SK-MEL-5 (cell line): ENCODE data around the gene USP7. TPM values are rescaled to one million over a fixed set of nuclear protein-coding genes. Genes with fewer than 3 reads are reported as not detected.
"Not testable (repeated sequence)": the region's sequence is repeated elsewhere in the genome, so short reads cannot be mapped to it uniquely, and the experiment has no call there.

ENCODE experiments used
- DNase-seq: peaks from one replicate; pipeline ENCODE4 v3.0.0-alpha.2; 2016; ENCODE audit warnings: low read depth, low spot score
- in situ Hi-C: cut with HindIII; loops from 2 replicates; pipeline ENCODE4 v1.10.0; 2016; ENCODE audit warnings: low sequenced_read_pairs, high pct_unique_total_duplicates, low pct_unique_long_range_greater_than_20kb
- total RNA-seq: library from RNA; depleted of rRNA; stranded (reverse); fragments of >200 nt; shearing (Covaris generic); gene quantifications from 2 replicates; pipeline ENCODE4 v1.2.3, GENCODE V29; 2014

Gene USP7
- total RNA-seq, 1 experiment from 2014 or later, result 22.0 TPM

DNA sequence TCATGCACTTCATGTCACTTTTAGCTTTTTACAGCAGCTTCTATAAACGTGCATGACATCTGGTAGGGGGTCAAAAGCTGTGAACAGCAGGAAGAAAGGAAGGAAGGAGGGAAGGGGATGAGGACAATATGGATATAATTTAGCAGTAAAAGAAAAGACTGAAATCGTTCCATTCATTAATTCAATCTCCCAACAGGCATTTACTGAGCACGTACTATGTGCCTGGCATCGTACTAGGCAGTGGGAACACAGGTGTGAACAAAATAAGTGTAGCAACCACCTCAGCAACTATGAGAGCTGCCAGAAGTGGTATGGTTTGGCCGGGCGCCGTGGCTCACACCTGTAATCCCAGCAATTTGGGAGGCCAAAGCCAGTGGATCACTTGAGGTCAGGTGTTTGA lies 19.1 kb upstream of the USP7 start:
- DNase-seq, result no peak
- in situ Hi-C loops, result no loop called here

DNA sequence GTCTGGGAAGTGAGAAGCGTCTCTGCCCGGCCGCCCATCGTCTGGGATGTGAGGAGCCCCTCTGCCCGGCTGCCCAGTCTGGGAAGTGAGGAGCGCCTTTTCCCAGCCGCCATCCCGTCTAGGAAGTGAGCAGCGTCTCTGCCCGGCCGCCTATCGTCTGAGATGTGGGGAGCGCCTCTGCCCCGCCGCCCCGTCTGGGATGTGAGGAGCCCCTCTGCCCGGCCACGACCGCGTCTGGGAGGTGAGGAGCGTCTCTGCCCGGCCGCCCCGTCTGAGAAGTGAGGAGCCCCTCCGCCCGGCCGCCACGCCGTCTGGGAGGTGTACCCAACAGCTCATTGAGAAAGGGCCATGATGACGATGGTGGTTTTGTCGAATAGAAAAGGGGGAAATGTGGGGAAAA lies 18.2 kb upstream of the USP7 start:
- in situ Hi-C loops, DNase-seq: not testable (repeated sequence)

DNA sequence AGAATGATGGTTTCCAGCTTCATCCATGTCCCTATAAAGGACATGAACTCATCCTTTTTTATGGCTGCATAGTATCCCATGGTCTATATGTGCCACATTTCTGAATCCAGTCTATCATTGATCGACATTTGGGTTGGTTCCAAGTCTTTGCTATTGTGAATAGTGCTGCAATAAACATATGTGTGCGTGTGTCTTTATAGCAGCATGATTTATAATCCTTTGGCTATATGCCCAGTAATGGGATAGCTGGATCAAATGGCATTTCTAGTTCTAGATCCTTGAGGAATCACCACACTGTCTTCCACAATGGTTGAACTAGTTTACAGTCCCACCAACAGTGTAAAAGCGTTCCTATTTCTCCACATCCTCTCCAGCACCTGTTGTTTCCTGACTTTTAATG lies 12.5 kb upstream of the USP7 start:
- DNase-seq, in situ Hi-C loops: not testable (repeated sequence)

DNA sequence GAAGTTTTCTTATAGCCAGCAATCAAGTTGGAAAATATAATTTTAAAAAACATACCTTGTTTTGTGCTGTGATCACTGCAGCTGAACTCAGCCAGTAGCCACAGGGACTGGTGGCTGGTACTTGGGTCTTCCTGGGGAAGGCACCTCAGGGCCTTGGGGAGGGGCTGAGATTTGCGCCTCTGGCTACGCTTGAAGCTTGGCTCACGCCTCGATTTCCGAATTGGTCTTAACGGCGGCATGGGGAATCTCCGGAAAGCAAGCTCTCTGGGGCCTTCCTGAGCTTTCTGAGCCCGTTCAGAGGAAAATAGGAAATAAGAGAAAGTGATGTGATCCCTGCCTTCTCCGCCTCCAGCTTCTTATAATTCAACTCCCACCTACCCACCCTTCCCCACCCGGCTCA lies 11.3 kb upstream of the USP7 start:
- in situ Hi-C loops, result no loop called here
- no peak for DNase-seq

DNA sequence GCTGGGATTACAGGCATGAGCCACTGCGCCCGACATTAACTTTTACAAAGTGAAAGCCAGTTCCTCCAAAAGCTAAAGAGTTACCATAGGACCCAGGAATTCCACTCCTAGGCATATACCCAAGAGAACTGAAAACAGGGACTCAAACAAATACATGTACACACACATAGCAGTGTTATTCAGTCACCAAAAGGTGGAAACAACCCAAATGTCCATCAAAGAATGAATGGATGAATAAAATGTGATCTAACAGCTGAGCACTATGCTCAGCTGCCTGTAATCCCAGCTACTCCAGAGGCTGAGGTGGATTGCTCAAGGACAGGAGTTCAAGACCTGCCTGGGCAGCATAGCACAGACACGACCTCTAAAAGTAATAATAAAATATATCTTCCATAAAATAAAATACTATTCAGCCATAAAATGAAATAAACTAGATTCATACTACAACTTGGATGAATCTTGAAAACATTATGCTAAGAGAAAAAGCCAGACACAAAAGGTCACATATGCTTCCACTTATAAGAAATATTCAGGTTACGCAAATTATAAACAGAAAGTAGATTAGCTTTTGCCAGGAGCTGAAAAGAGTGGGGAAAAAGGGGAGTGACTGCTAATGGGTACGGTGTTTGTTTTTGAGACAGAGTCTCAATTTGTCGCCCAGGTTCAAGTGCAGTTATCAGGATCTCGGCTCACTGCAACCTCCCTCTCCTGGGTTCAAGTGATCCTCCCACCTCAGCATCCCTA lies 9.3 kb upstream of the USP7 start:
- no peak for DNase-seq
- in situ Hi-C loops, result no loop called here

DNA sequence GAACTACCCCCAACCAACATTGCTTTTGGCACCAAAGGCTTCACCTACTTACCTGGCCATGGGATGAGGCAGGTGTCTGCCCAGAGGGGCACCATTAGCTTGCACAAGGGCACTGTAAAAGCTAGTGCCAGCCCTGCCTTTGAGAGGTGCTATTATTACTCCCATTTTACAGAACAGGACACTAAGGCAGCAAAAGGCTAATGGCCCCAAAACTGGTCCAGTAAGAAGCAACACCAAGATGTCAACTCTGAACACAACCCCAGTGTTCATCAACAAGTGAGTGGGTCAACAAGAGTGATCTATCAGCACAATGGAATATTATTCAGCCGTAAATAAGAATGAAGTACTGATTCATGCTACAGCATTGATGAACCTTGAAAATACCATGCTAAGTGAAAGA lies 7.7 kb upstream of the USP7 start:
- in situ Hi-C loops, result no loop called here

DNA sequence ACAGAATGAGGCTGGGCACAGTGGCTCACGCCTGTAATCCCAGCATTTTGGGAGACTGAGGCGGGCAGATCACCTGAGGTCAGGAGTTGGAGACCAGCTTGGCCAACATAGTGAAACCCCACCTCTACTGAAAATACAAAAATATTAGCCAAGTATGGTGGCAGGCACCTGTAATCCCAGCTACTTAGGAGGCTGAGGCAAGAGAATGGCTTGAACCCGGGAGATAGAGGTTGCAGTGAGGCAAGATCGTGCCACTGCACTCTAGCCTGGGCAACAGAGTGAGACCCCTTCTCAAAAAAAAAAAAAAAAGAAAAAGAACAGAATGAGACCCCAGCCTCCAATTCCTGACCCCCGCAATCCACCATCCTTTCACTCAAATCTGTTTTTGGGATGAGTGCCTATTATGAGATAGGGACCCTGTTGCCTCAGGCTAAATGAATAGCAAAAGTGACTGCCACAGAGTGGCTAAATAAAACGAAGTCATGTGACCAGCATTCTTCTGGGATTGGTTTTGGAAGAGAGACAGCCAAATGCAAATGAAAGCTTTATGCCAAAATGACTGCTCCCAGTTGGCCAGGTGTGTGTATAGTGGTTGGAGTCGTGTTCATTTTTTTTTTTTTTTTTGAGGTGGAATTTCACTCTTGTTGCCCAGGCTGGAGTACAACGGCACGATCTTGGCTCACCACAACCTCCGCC lies 5.6 kb upstream of the USP7 start:
- in situ Hi-C loops, DNase-seq: not testable (repeated sequence)

More for the DNA sequence above, 7.7 kb upstream of the USP7 start:
- DNase-seq, result no peak

DNA sequence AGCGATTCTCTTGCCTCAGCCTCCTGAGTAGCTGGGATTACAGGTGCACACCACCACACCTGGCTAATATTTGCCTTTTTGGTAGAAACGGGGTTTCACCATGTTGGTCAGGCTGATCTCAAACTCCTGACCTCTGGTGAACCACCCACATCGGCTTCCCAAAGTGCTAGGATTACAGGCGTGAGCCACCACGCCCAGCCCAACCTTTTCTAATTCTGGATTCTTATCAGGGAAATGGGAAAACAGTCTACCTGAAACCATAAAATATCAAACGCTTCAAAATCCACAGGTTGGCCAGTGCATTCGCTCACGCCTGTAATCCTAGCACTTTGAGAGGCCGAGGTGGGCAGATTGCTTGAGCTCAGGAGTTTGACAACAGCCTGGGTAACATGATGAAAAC lies 4.3 kb upstream of the USP7 start:
- DNase-seq, in situ Hi-C loops: not testable (repeated sequence)

DNA sequence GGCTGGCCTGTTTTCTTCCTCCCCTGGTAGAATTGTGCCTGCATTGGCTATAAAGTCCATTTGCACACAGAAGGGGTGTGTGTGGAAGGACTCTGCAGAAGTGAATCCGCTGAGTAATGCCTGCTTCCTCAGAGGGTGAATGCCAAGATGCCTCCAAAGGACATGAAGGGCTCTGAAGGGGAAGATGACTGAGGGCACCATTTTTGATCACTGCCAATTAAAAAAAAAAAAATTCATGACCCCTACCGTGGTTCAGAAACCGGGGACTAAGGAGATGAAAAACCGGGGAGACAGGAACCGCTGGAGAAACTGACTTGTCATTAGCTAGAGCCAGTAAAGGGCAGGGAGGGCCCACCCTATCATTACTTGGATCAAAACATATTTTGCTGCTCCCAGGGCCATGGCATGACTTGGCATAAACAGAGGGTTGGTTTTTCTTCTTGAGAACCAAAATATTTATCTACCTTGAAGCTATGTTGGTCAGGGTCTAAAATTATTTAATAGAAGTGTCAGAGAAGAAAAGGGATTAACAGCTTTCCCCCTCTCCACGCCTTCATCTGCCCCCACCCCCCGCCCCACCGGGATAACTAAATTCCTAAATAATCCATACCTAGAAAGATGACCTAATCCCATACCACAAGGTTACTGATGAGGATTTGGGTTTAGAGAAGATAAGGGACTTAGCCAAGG lies 3.6 kb upstream of the USP7 start:
- in situ Hi-C loops, result no loop called here

DNA sequence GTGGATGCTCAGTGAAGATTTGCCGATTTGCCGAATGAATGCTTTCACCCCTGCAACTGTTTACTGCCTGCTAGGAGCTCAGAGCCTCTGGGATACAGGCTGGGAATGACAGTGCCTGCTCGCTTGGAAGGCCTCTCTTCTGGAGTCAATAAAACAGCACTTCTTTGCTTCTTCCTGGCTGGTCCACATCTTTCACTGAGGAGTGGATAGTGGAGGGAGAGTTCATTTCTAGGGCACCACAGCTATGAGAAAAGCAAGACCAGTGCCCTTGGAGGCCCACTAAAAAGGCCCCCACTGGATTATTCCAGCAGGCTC lies 3.1 kb upstream of the USP7 start:
- in situ Hi-C loops, result no loop called here
- DNase-seq, result no peak

More for the DNA sequence above, 3.6 kb upstream of the USP7 start:
- DNase-seq, result no peak

DNA sequence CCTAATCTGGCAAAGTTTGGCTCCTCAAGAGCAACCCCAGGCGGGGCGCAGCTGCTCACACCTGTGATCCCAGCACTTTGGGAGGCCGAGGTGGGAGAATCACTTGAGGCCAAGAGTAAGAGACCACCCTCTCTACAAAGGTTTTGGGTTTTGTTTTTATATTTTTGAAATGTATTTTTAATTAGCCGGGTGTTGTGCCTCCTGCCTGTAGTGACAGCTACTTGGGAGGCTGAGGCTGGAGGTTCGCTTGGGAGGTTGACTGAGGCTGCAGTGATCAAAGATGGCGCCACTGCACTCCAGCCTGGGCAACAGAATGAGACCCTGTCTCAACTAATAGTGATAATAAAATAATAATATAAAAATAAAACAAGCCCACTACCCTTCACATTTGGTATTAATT lies 756 bp upstream of the USP7 start:
- in situ Hi-C loops, result no loop called here
- DNase-seq, result no peak

DNA sequence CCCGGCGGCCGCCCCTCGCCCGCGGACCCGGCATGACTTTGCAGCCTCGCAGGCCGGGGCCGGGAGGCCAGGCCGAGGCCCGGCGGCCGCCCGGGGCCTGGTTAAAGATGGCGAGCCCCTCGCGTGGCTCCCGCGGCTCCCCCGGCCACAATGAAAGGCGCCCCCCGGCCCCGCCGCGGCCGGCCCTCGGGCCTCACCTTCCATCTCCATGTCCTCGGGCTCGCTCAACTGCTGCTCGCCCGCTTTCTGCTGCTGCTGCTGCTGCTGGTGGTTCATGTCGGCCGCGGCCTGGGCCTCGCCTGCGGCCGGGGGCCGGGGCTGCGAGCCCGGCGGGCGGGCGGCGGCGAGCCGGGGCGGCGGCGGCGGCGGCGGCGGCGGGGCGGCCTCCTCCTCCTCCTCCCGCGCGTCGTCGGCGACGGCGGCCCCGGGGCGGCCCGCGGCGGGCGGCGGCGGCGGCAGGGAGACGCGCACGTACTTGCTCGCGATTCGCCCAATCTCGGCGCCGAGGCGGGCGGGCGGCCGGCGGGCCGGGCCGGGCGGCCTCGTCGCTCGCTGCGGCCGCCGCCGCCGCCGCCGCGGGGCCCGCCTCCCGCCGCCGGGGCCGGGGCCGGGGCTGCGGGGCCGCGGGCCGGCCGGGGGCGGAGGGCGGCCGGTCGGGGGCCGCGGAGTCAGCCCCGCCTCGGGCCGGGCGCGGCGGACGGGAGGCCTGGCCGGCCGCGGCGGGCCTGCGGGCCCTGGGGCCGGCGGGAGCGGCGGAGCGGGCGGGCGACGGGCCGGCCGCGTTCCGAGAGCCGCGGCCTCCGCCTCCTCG lies 491 bp downstream of the USP7 start:
- no peak for DNase-seq

DNA sequence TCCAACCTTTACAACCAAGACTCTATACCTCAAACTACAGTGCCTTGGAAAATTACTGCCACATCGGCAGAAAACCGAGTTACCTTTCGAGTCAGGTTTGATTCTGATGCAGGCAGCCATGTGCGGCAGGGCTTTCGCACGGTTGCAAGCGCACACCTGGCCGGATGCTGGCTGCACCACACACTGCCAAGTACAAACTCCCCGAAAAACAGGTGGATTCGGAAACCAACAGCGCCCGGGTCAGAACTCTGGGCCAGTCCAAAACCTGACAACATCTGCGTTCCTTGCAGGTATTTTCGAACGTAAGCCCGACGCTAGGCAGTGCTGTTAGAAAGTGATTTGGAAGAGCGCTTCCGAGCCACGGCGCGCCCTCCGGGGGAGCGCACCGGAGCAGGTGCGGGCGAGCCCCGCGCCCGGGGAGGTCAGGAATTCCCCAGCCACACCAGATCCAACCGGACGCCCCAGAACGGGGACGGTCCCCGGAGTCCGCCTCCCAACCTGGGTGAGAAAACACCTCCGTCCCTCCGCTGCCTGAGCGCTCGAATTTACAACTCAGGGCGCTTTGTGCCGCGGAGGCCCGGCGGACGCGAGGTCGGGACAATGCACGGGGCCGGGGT lies 1.2 kb downstream of the USP7 start:
- in situ Hi-C loops, result no loop called here
- no peak for DNase-seq

More for the DNA sequence above, 491 bp downstream of the USP7 start:
- in situ Hi-C loops, result no loop called here

DNA sequence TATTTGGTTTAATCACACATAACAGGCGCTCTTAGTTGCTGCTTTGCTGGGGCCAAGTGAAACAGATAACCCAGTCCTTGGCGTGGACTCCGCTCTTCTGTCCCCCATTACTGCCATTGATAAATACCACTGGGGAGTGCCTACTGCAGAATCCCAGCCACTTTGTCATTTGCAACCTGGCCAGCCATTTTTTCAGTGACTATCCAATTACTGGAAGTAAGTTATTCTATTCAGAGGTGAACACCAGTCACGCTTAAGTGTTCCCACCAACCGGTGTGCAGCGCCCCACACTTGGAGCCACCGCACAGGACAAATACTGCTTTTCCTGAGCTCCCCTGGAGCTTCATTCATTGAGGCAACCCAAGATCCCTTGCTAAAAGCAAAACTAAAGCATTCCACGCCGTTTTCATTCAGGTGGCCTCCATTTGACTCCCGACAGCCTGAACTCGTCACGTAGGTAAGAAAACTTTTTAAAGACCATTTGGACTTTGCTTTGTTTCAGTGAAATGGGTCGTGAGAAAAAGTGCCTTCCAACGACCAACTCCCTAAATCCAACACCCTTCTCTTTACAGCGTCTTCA lies 1.8 kb downstream of the USP7 start:
- in situ Hi-C loops, result no loop called here
- DNase-seq, result no peak

DNA sequence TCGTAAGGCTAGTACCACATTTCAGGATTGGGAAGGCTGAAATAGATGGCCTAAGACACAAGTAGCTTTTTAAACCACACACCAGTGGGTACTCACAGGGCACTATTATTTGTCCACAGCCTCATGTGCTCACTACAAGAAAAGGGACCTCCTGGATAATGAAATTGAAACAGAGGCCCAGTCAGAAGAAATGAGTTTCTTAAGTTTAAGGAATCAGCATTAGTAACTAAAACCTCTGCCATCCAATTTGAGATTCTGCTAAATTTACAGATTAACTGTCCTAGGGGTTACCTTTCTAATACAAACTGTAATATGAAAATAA lies 3.0 kb downstream of the USP7 start:
- in situ Hi-C loops, result no loop called here
- no peak for DNase-seq

DNA sequence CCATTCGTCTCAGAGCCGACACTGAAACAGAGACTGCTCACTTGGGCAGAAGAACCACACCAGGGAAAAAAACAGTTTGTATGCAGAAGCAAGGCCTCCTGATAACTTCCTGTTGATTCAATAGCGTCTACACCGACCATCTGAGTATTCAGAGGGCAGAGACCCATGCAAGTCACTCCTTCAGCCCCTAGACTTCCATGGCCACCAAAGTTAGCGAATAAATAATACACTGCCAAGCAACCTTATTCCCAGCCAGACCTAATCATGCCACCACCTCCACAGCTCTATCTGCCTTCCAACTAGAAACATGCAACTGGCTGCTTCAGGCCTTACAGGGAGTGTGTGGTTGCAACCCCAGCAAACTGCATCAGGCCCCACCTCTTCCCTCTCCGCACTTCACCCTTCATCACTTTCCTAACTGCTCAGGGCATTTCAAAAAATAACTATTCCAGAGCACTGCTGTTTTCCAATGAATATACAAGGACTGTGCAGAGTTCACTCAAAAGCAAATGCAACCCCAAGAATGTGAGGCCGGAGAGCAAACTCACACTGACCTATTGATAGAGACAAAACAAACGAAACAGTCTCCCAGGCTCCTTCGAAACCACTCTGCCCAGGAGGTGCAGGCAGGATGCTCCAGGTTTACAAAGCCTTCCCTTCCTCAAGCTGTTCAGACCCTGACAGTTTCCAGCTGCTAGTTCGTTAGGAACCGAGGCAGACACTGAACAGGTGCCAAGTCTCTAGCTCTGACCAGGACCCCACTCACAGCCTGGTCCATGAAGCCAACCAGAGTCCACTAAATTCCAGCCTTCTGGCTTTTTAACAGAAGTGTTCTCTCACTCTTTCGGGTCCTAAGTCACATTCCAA lies 3.6 kb downstream of the USP7 start:
- in situ Hi-C loops, result no loop called here
- DNase-seq, result peak; percentile 20
